ENCODE data around the gene FBN2.
A peak's percentile ranks its signal among the peaks of the same experiment; 100 is the strongest.

The FBN2 gene

GRCh38 chr5:128284236-128284635 lies 253.8 kb downstream of the FBN2 start:
- no peak for ATAC-seq
- TF ChIP-seq TOX (CRISPR knock-in tag; IDR thresholded peaks at IDR 0.05; ENCODE audit: borderline replicate concordance): no peak
- TF ChIP-seq, protein P1, sequence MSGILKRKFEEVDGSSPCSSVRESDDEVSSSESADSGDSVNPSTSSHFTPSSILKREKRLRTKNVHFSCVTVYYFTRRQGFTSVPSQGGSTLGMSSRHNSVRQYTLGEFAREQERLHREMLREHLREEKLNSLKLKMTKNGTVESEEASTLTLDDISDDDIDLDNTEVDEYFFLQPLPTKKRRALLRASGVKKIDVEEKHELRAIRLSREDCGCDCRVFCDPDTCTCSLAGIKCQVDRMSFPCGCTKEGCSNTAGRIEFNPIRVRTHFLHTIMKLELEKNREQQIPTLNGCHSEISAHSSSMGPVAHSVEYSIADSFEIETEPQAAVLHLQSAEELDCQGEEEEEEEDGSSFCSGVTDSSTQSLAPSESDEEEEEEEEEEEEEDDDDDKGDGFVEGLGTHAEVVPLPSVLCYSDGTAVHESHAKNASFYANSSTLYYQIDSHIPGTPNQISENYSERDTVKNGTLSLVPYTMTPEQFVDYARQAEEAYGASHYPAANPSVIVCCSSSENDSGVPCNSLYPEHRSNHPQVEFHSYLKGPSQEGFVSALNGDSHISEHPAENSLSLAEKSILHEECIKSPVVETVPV (CRISPR knock-in tag; IDR thresholded peaks at IDR 0.05): no peak
- no peak for TF ChIP-seq ZC3H10 (CRISPR knock-in tag; IDR thresholded peaks at IDR 0.05)
- TF ChIP-seq SNAI2 (CRISPR knock-in tag; IDR thresholded peaks at IDR 0.05): no peak
- TF ChIP-seq CSDC2 (CRISPR knock-in tag; IDR thresholded peaks at IDR 0.05): no peak
- TF ChIP-seq CREB5 (CRISPR knock-in tag; IDR thresholded peaks at IDR 0.05; ENCODE audit: low read depth): no peak
- TF ChIP-seq ZNF70 (CRISPR knock-in tag; IDR thresholded peaks at IDR 0.05): no peak
- no peak for TF ChIP-seq ESRRG (CRISPR knock-in tag; IDR thresholded peaks at IDR 0.05)
- TF ChIP-seq BACH2 (CRISPR knock-in tag; IDR thresholded peaks at IDR 0.05; ENCODE audit: borderline replicate concordance): no peak
- no peak for TF ChIP-seq ZNF8 (CRISPR knock-in tag; IDR thresholded peaks at IDR 0.05)
- TF ChIP-seq, protein P2, sequence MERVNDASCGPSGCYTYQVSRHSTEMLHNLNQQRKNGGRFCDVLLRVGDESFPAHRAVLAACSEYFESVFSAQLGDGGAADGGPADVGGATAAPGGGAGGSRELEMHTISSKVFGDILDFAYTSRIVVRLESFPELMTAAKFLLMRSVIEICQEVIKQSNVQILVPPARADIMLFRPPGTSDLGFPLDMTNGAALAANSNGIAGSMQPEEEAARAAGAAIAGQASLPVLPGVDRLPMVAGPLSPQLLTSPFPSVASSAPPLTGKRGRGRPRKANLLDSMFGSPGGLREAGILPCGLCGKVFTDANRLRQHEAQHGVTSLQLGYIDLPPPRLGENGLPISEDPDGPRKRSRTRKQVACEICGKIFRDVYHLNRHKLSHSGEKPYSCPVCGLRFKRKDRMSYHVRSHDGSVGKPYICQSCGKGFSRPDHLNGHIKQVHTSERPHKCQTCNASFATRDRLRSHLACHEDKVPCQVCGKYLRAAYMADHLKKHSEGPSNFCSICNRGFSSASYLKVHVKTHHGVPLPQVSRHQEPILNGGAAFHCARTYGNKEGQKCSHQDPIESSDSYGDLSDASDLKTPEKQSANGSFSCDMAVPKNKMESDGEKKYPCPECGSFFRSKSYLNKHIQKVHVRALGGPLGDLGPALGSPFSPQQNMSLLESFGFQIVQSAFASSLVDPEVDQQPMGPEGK (CRISPR knock-in tag; IDR thresholded peaks at IDR 0.05; ENCODE audit: borderline replicate concordance): no peak
- no peak for TF ChIP-seq ISL1 (CRISPR knock-in tag; IDR thresholded peaks at IDR 0.05)
- TF ChIP-seq ARNTL (CRISPR knock-in tag; IDR thresholded peaks at IDR 0.05; ENCODE audit: borderline replicate concordance, low read depth): no peak
- TF ChIP-seq PPARA (CRISPR knock-in tag; IDR thresholded peaks at IDR 0.05; ENCODE audit: borderline replicate concordance): no peak
- no peak for TF ChIP-seq ZFP30 (CRISPR knock-in tag; IDR thresholded peaks at IDR 0.05)
- TF ChIP-seq, protein P3, sequence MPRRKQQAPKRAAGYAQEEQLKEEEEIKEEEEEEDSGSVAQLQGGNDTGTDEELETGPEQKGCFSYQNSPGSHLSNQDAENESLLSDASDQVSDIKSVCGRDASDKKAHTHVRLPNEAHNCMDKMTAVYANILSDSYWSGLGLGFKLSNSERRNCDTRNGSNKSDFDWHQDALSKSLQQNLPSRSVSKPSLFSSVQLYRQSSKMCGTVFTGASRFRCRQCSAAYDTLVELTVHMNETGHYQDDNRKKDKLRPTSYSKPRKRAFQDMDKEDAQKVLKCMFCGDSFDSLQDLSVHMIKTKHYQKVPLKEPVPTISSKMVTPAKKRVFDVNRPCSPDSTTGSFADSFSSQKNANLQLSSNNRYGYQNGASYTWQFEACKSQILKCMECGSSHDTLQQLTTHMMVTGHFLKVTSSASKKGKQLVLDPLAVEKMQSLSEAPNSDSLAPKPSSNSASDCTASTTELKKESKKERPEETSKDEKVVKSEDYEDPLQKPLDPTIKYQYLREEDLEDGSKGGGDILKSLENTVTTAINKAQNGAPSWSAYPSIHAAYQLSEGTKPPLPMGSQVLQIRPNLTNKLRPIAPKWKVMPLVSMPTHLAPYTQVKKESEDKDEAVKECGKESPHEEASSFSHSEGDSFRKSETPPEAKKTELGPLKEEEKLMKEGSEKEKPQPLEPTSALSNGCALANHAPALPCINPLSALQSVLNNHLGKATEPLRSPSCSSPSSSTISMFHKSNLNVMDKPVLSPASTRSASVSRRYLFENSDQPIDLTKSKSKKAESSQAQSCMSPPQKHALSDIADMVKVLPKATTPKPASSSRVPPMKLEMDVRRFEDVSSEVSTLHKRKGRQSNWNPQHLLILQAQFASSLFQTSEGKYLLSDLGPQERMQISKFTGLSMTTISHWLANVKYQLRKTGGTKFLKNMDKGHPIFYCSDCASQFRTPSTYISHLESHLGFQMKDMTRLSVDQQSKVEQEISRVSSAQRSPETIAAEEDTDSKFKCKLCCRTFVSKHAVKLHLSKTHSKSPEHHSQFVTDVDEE (CRISPR knock-in tag; IDR thresholded peaks at IDR 0.05): no peak
- no peak for TF ChIP-seq OSR1 (CRISPR knock-in tag; IDR thresholded peaks at IDR 0.05)
- no peak for TF ChIP-seq ZNF565 (CRISPR knock-in tag; conservative IDR thresholded peaks at IDR 0.05; ENCODE audit: low read depth)
- no peak for TF ChIP-seq RARB (CRISPR knock-in tag; IDR thresholded peaks at IDR 0.05)
- TF ChIP-seq GLIS3 (CRISPR knock-in tag; IDR thresholded peaks at IDR 0.05): no peak

GRCh38 chr5:128279345-128279744 lies 258.7 kb downstream of the FBN2 start:
- no peak for ATAC-seq
- TF ChIP-seq OSR1 (CRISPR knock-in tag; IDR thresholded peaks at IDR 0.05) (no peak), ZNF565 (CRISPR knock-in tag; conservative IDR thresholded peaks at IDR 0.05; ENCODE audit: low read depth) (no peak)

GRCh38 chr5:128276537-128277216 lies 261.4 kb downstream of the FBN2 start:
- ATAC-seq: peak; percentile 78
- TF ChIP-seq ZC3H10 (CRISPR knock-in tag; IDR thresholded peaks at IDR 0.05): no peak
- TF ChIP-seq PPARA (CRISPR knock-in tag; IDR thresholded peaks at IDR 0.05; ENCODE audit: borderline replicate concordance): no peak
- TF ChIP-seq GLIS3 (CRISPR knock-in tag; IDR thresholded peaks at IDR 0.05): no peak
- TF ChIP-seq ZFP3 (CRISPR knock-in tag; IDR thresholded peaks at IDR 0.05): no peak
- no peak for TF ChIP-seq CSDC2 (CRISPR knock-in tag; IDR thresholded peaks at IDR 0.05)

DNA sequence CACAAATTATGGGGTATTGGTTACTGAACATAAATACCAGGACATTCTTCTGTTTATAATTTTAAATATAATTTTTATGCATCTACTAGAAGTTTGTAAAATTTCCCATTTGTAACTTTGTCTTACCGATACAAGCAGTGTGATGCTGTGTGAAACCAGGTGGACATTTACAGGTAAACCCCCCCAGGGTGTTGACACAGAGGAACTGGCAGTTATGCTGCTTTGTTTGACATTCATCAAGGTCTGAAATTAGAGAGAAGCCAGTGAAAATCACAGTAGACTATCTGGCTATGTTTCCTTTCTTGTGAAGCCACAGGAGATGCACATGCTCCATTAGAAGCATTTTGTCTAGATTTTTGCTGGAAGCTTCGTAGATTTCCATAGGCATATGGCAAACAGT lies 263.6 kb downstream of the FBN2 start:
- ATAC-seq: no peak
- TF ChIP-seq ZNF8 (CRISPR knock-in tag; IDR thresholded peaks at IDR 0.05): no peak
- TF ChIP-seq, protein P1 (CRISPR knock-in tag; IDR thresholded peaks at IDR 0.05): no peak
- TF ChIP-seq BACH2 (CRISPR knock-in tag; IDR thresholded peaks at IDR 0.05; ENCODE audit: borderline replicate concordance): no peak
- TF ChIP-seq ISL1 (CRISPR knock-in tag; IDR thresholded peaks at IDR 0.05): no peak
- TF ChIP-seq, protein P2 (CRISPR knock-in tag; IDR thresholded peaks at IDR 0.05; ENCODE audit: borderline replicate concordance): no peak
- no peak for TF ChIP-seq ARNTL (CRISPR knock-in tag; IDR thresholded peaks at IDR 0.05; ENCODE audit: borderline replicate concordance, low read depth)

Data from SK-N-SH treated with all-trans-retinoic acid at 6 μM for 48 hours (cell line).